CD8-positive, alpha-beta memory T cell (primary cell): ENCODE data around the gene PRRT1B. TPM values are rescaled to one million over a fixed set of nuclear protein-coding genes. Genes with fewer than 3 reads are reported as not detected.
"Not testable (repeated sequence)": the region's sequence is repeated elsewhere in the genome, so short reads cannot be mapped to it uniquely, and the experiment has no call there.

Experiments
- CTCF ChIA-PET: fragments of 350-600 bp; sonication (Branson Sonifier 250); formaldehyde crosslinking; loops from one replicate; lab custom pipeline; 2021; ENCODE audit warnings: antibody characterized with exemption; lab: Charles Lee
- POLR2A ChIA-PET: fragments of 350-600 bp; sonication (Branson Sonifier 250); formaldehyde crosslinking; loops from one replicate; lab custom pipeline; 2021; ENCODE audit warnings: antibody characterized with exemption; lab: Charles Lee
- DNase-seq, 5 donors: peaks; one replicate each; pipeline versions ENCODE4 v3.0.0 to v3.0.0-alpha.2; 2020 to 2022; ENCODE audit warnings: mixed read lengths in 1 of 5
- H3K27ac ChIP-seq: one replicate; pipeline ENCODE4 v1.7.0; 2013; ENCODE audit warnings: low read depth, mild to moderate bottlenecking, low read length, moderate library complexity
- H3K27me3 ChIP-seq: 2 replicates; pipeline ENCODE4 v1.7.0; 2013; ENCODE audit warnings: low read length, mild to moderate bottlenecking; ENCODE audit not compliant: insufficient read depth, poor library complexity, severe bottlenecking
- H3K36me3 ChIP-seq: 2 replicates; pipeline ENCODE4 v1.7.0; 2013; ENCODE audit warnings: mild to moderate bottlenecking, low read length, moderate library complexity; ENCODE audit not compliant: insufficient read depth
- H3K4me1 ChIP-seq: 2 replicates; pipeline ENCODE4 v1.7.0; 2013; ENCODE audit warnings: mild to moderate bottlenecking, low read length, moderate library complexity; ENCODE audit not compliant: insufficient read depth
- H3K4me3 ChIP-seq: 2 replicates; pipeline ENCODE4 v1.7.0; 2013; ENCODE audit warnings: mild to moderate bottlenecking, low read length
- H3K9me3 ChIP-seq: 2 replicates; pipeline ENCODE4 v1.7.0; 2013; ENCODE audit warnings: mild to moderate bottlenecking, low read length
- H3K27ac Mint-ChIP-seq, 8 donors: one replicate each; pipeline ENCODE4 v1.8.0; 2020 to 2021; ENCODE audit warnings: mixed read lengths in 8 of 8, mild to moderate bottlenecking in 6 of 8, inconsistent platforms in 3 of 8, moderate library complexity in 3 of 8
- H3K27me3 Mint-ChIP-seq, 2 donors: one replicate each; pipeline ENCODE4 v1.8.0; 2020 to 2021; ENCODE audit warnings: mixed read lengths in 2 of 2, mild to moderate bottlenecking in 1 of 2, moderate library complexity in 1 of 2
- H3K36me3 Mint-ChIP-seq, 3 donors: one replicate each; pipeline ENCODE4 v1.8.0; 2020 to 2021; ENCODE audit warnings: mixed read lengths in 3 of 3, inconsistent platforms in 1 of 3, mild to moderate bottlenecking in 1 of 3
- H3K4me1 Mint-ChIP-seq, 3 donors: one replicate each; pipeline ENCODE4 v1.8.0; 2020 to 2021; ENCODE audit warnings: mixed read lengths in 3 of 3, inconsistent platforms in 1 of 3, mild to moderate bottlenecking in 1 of 3
- H3K4me3 Mint-ChIP-seq, 7 donors: one replicate each; pipeline ENCODE4 v1.8.0; 2020 to 2021; ENCODE audit warnings: mixed read lengths in 7 of 7, mild to moderate bottlenecking in 6 of 7, moderate library complexity in 4 of 7, inconsistent platforms in 2 of 7
- H3K9me3 Mint-ChIP-seq, 5 donors: one replicate each; pipeline ENCODE4 v1.8.0; 2020 to 2022; ENCODE audit warnings: mixed read lengths in 5 of 5, mild to moderate bottlenecking in 3 of 5, moderate library complexity in 2 of 5, inconsistent platforms in 1 of 5
- polyA plus RNA-seq: library from polyadenylated mRNA; unstranded; fragments of 300-500 nt; fragmentation: Illumina TruSeq; gene quantifications from one replicate; pipeline ENCODE4 v1.2.3, GENCODE V29; 2021
- total RNA-seq, 2 experiments: library from RNA; stranded (reverse); gene quantifications; one replicate each; pipeline ENCODE4 v1.2.3, GENCODE V29; 2021

Gene PRRT1B
- total and polyA plus RNA-seq, 3 experiments from 2014 or later = not detected

- Histone ChIP-seq H3K27ac (peak within 1 kb of the TSS; percentile 51), H3K4me1 (peaks cover 52% of the 10 kb centered on the region), H3K27me3 (no peaks in the 10 kb centered on the region), H3K9me3 (no peaks in the 10 kb centered on the region), H3K36me3 (peaks cover 17% of the 10 kb centered on the region), H3K4me3 (peak within 1 kb of the TSS; percentile 88)
- peak; percentile 81 to 91 (median 89) for DNase-seq
- ChIA-PET CTCF (interaction anchor here (1.2 kb wide), 2 partner anchors 83 to 247 kb away, joined by 3 read pairs; no protein-coding TSS in a partner anchor), POLR2A (interaction anchor here (1.2 kb wide), 1 partner anchor 76 kb away, joined by 4 read pairs; no protein-coding TSS in a partner anchor)
- Mint-ChIP-seq H3K36me3 (peaks cover 0 to 48% (median 5%) of the 10 kb centered on the region in 3 donors), H3K9me3 (no peaks in the 10 kb centered on the region), H3K4me3 (peak within 1 kb of the TSS; percentile 85 to 96 (median 95)), H3K27me3 (peaks cover 0 to 2% of the 10 kb centered on the region in 2 donors), H3K27ac (peak within 1 kb of the TSS; percentile 76 to 96 (median 92)), H3K4me1 (peaks cover 48 to 77% (median 71%) of the 10 kb centered on the region in 3 donors)
Observed at GRCh38 chr9:131502781-131503625, 42.3 kb upstream of the PRRT1B start, which contains the start of gene POMT1. TSS of gene POMT1 (plus strand) at chr9:131502918. CDS start at chr9:131504219, 1,301 bp downstream.

GRCh38 chr9:131503626-131504465 is 41.5 kb upstream of the PRRT1B start:
- Histone ChIP-seq H3K27ac (peak overlapping the region; percentile 51), H3K9me3 (no peaks in the 10 kb centered on the region), H3K4me3 (peak overlapping the region; percentile 88), H3K36me3 (peaks cover 11% of the 10 kb centered on the region), H3K27me3 (no peaks in the 10 kb centered on the region), H3K4me1 (peaks cover 44% of the 10 kb centered on the region)
- POLR2A ChIA-PET = interaction anchor here (1.2 kb wide), 1 partner anchor 75 kb away, joined by 4 read pairs; no protein-coding TSS in a partner anchor
- CTCF ChIA-PET = interaction anchor here (1.2 kb wide), 2 partner anchors 82 to 248 kb away, joined by 3 read pairs; no protein-coding TSS in a partner anchor
- peak overlapping the region; percentile 54 to 95 (median 86) for H3K27ac Mint-ChIP-seq
- H3K9me3 Mint-ChIP-seq = no peaks in the 10 kb centered on the region
- H3K4me3 Mint-ChIP-seq = peak overlapping the region; percentile 85 to 96 (median 95)
- H3K36me3 Mint-ChIP-seq = peaks cover 0 to 45% (median 5%) of the 10 kb centered on the region in 3 donors
- peaks cover 45 to 69% (median 63%) of the 10 kb centered on the region in 3 donors for H3K4me1 Mint-ChIP-seq
- peak; percentile 34 to 71 (median 39) for DNase-seq
- H3K27me3 Mint-ChIP-seq = peaks cover 0 to 2% of the 10 kb centered on the region in 2 donors

GRCh38 chr9:131505012-131505411 is 40.3 kb upstream of the PRRT1B start:
- Histone ChIP-seq H3K9me3 (no peaks in the 10 kb centered on the region), H3K36me3 (peaks cover 12% of the 10 kb centered on the region), H3K4me3 (no peak overlapping the region), H3K27me3 (no peaks in the 10 kb centered on the region), H3K4me1 (peaks cover 32% of the 10 kb centered on the region), H3K27ac (no peak overlapping the region)
- Mint-ChIP-seq H3K27ac (peak overlapping the region in 3 of 8 donors; percentile 54 to 78 (median 71)), H3K27me3 (no peaks in the 10 kb centered on the region), H3K4me1 (peaks cover 36 to 57% (median 51%) of the 10 kb centered on the region in 3 donors), H3K36me3 (peaks cover 0 to 47% (median 6%) of the 10 kb centered on the region in 3 donors), H3K4me3 (peak overlapping the region; percentile 23 to 95 (median 47)), H3K9me3 (no peaks in the 10 kb centered on the region)
- ChIA-PET CTCF (no interaction called here), POLR2A (no interaction called here)
- no peak for DNase-seq

GRCh38 chr9:131511416-131511815 is 33.9 kb upstream of the PRRT1B start:
- Mint-ChIP-seq H3K27me3 (no peaks in the 10 kb centered on the region), H3K9me3 (no peaks in the 10 kb centered on the region), H3K27ac (no peak overlapping the region), H3K36me3 (peaks cover 4 to 50% (median 11%) of the 10 kb centered on the region in 3 donors), H3K4me3 (no peak overlapping the region), H3K4me1 (peaks cover 0 to 2% (median 1%) of the 10 kb centered on the region in 3 donors)
- H3K4me3 ChIP-seq = no peak overlapping the region
- no peaks in the 10 kb centered on the region for H3K27me3 ChIP-seq
- no peaks in the 10 kb centered on the region for H3K9me3 ChIP-seq
- DNase-seq = no peak
- H3K36me3 ChIP-seq = peaks cover 35% of the 10 kb centered on the region
- ChIA-PET CTCF (interaction anchor here (1.0 to 1.2 kb wide), 3 partner anchors 11 to 162 kb away, joined by 3 to 5 read pairs (median 3); no protein-coding TSS in a partner anchor), POLR2A (no interaction called here)
- H3K27ac ChIP-seq = no peak overlapping the region
- H3K4me1 ChIP-seq = no peaks in the 10 kb centered on the region

GRCh38 chr9:131511880-131512279 is 33.4 kb upstream of the PRRT1B start:
- H3K27ac Mint-ChIP-seq = peak overlapping the region in 2 of 8 donors; percentile 6 to 27
- POLR2A ChIA-PET = no interaction called here
- DNase-seq = no peak
- H3K9me3 ChIP-seq = no peaks in the 10 kb centered on the region
- peaks cover 4 to 47% (median 9%) of the 10 kb centered on the region in 3 donors for H3K36me3 Mint-ChIP-seq
- no peaks in the 10 kb centered on the region for H3K4me1 ChIP-seq
- H3K4me1 Mint-ChIP-seq = no peaks in the 10 kb centered on the region
- CTCF ChIA-PET = interaction anchor here (1.0 to 1.2 kb wide), 2 partner anchors 12 to 162 kb away, joined by 3 to 5 read pairs; no protein-coding TSS in a partner anchor
- no peaks in the 10 kb centered on the region for H3K27me3 Mint-ChIP-seq
- no peak overlapping the region for H3K4me3 ChIP-seq
- H3K27ac ChIP-seq = no peak overlapping the region
- no peaks in the 10 kb centered on the region for H3K27me3 ChIP-seq
- H3K4me3 Mint-ChIP-seq = no peak overlapping the region
- H3K36me3 ChIP-seq = peaks cover 40% of the 10 kb centered on the region
- no peaks in the 10 kb centered on the region for H3K9me3 Mint-ChIP-seq

GRCh38 chr9:131513177-131513576 is 32.1 kb upstream of the PRRT1B start:
- ChIA-PET POLR2A (no interaction called here), CTCF (interaction anchor here (0.7 kb wide), 1 partner anchor 331 kb away, joined by 3 read pairs; no protein-coding TSS in a partner anchor)
- Mint-ChIP-seq H3K27ac (peak overlapping the region in 2 of 8 donors; percentile 57 to 74), H3K27me3 (no peaks in the 10 kb centered on the region), H3K4me1 (no peaks in the 10 kb centered on the region), H3K4me3 (peak overlapping the region in 1 of 7 donors; percentile 18), H3K9me3 (no peaks in the 10 kb centered on the region), H3K36me3 (peaks cover 4 to 47% (median 9%) of the 10 kb centered on the region in 3 donors)
- Histone ChIP-seq H3K4me1 (no peaks in the 10 kb centered on the region), H3K36me3 (peaks cover 40% of the 10 kb centered on the region), H3K27me3 (no peaks in the 10 kb centered on the region), H3K9me3 (no peaks in the 10 kb centered on the region), H3K4me3 (no peak overlapping the region), H3K27ac (no peak overlapping the region)
- no peak for DNase-seq

- H3K9me3 ChIP-seq, DNase-seq, H3K4me1 ChIP-seq, H3K4me3 Mint-ChIP-seq, H3K27me3 Mint-ChIP-seq, POLR2A ChIA-PET, H3K9me3 Mint-ChIP-seq, H3K27me3 ChIP-seq, H3K27ac Mint-ChIP-seq, H3K4me1 Mint-ChIP-seq, CTCF ChIA-PET, H3K27ac ChIP-seq, H3K4me3 ChIP-seq: not testable (repeated sequence)
- H3K36me3 Mint-ChIP-seq = peaks cover 4 to 52% (median 16%) of the 10 kb centered on the region in 3 donors
- peaks cover 53% of the 10 kb centered on the region for H3K36me3 ChIP-seq
Observed at GRCh38 chr9:131515559-131516031, 29.7 kb upstream of the PRRT1B start.
